ENCODE measurements around the gene SCAPER. TPM values are rescaled to one million over a fixed set of nuclear protein-coding genes. Genes with fewer than 3 reads are reported as not detected.

SCAPER gene
- total and polyA plus RNA-seq, 10 of the 15 experiments (the other 5 are each of a cell fraction or from before 2014, with no cell fraction given): 1.0 to 7.7 (median 3.9) TPM

GRCh38 chr15:76546805-76547204 lies 358.3 kb downstream of the SCAPER start:
- BruUV-seq (replicated peaks): no TSS peak
- Histone ChIP-seq H3K36me3 (ENCODE audit: control insufficient read depth in 2 of 2, insufficient read depth in 2 of 2, low read length in 1 of 2) (no peaks in the 10 kb centered on the region), H3K4me3 (no peak overlapping the region), H3K4me1 (ENCODE audit: control insufficient read depth, insufficient read depth, low read length) (no peaks in the 10 kb centered on the region), H3K27ac (ENCODE audit: control insufficient read depth, insufficient read depth) (no peak overlapping the region), H3K79me2 (ENCODE audit: control insufficient read depth, insufficient read depth, low read length) (no peaks in the 10 kb centered on the region), H2AFZ (ENCODE audit: control insufficient read depth, low read depth, low read length) (no peak overlapping the region), H3K9ac (ENCODE audit: control insufficient read depth, insufficient read depth, low read length) (no peak overlapping the region), H3K27me3 (replicated peaks in 1 of 2; ENCODE audit: control insufficient read depth in 2 of 2, insufficient read depth in 2 of 2, low read length in 1 of 2) (no peaks in the 10 kb centered on the region), H4K20me1 (ENCODE audit: control insufficient read depth, insufficient read depth) (no peaks in the 10 kb centered on the region), H3K9me3 (replicated peaks; ENCODE audit: control insufficient read depth, insufficient read depth, low read length) (no peaks in the 10 kb centered on the region; the same call in 2 of the 3 replicates), H3K4me2 (ENCODE audit: control insufficient read depth, insufficient read depth) (no peak overlapping the region)
- ATAC-seq (no peak), FAIRE-seq (no peak), DNase-seq (ENCODE audit: low read depth, low spot score) (no peak)
- in situ Hi-C loops (cut with MboI): no loop called here
- 100% methylated on average over 2 of the region's 2 CpGs for WGBS (ENCODE audit: insufficient coverage, insufficient replicate concordance, low lambda C conversion rate, missing lambda C conversion rate)
- ChIA-PET POLR2A (no interaction called here), RAD21 (ENCODE audit: unreplicated experiment) (no interaction called here), SMC1A (ENCODE audit: uncharacterized antibody, unreplicated experiment) (no interaction called here), CTCF (no interaction called here)
- intact Hi-C loops (cut with micrococcal nuclease; ENCODE audit: unreplicated experiment): no loop called here
- TF ChIP-seq STAT1 (conservative IDR thresholded peaks at IDR 0.05) (no peak), IRF5 (IDR thresholded peaks at IDR 0.05; ENCODE audit: borderline replicate concordance) (no peak), SPI1 (IDR thresholded peaks at IDR 0.05; ENCODE audit: borderline replicate concordance, insufficient read depth, low read depth, low read length) (no peak), PML (IDR thresholded peaks at IDR 0.05; ENCODE audit: low read length) (no peak), PBX3 (IDR thresholded peaks at IDR 0.05; ENCODE audit: insufficient replicate concordance, low read depth, low read length) (no peak), POLR2AphosphoS2 (IDR thresholded peaks at IDR 0.05; ENCODE audit: low read depth, low read length) (no peak), NFIC (IDR thresholded peaks at IDR 0.05; ENCODE audit: low read depth, low read length) (no peak), POU2F2 (IDR thresholded peaks at IDR 0.05; ENCODE audit: borderline replicate concordance, low read depth, low read length) (no peak), ATF7 (IDR thresholded peaks at IDR 0.05; ENCODE audit: low read depth) (no peak), RAD51 (IDR thresholded peaks at IDR 0.05) (no peak), BCL11A (IDR thresholded peaks at IDR 0.05; ENCODE audit: low read depth, low read length) (no peak), CHD4 (IDR thresholded peaks at IDR 0.05) (no peak)
- TF ChIP-seq, protein P1, sequence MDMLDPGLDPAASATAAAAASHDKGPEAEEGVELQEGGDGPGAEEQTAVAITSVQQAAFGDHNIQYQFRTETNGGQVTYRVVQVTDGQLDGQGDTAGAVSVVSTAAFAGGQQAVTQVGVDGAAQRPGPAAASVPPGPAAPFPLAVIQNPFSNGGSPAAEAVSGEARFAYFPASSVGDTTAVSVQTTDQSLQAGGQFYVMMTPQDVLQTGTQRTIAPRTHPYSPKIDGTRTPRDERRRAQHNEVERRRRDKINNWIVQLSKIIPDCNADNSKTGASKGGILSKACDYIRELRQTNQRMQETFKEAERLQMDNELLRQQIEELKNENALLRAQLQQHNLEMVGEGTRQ (IDR thresholded peaks at IDR 0.05; ENCODE audit: borderline replicate concordance, low read depth, low read length): no peak
- TF ChIP-seq, protein P2, sequence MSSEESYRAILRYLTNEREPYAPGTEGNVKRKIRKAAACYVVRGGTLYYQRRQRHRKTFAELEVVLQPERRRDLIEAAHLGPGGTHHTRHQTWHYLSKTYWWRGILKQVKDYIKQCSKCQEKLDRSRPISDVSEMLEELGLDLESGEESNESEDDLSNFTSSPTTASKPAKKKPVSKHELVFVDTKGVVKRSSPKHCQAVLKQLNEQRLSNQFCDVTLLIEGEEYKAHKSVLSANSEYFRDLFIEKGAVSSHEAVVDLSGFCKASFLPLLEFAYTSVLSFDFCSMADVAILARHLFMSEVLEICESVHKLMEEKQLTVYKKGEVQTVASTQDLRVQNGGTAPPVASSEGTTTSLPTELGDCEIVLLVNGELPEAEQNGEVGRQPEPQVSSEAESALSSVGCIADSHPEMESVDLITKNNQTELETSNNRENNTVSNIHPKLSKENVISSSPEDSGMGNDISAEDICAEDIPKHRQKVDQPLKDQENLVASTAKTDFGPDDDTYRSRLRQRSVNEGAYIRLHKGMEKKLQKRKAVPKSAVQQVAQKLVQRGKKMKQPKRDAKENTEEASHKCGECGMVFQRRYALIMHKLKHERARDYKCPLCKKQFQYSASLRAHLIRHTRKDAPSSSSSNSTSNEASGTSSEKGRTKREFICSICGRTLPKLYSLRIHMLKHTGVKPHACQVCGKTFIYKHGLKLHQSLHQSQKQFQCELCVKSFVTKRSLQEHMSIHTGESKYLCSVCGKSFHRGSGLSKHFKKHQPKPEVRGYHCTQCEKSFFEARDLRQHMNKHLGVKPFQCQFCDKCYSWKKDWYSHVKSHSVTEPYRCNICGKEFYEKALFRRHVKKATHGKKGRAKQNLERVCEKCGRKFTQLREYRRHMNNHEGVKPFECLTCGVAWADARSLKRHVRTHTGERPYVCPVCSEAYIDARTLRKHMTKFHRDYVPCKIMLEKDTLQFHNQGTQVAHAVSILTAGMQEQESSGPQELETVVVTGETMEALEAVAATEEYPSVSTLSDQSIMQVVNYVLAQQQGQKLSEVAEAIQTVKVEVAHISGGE (CRISPR knock-in tag; IDR thresholded peaks at IDR 0.05): no peak
- TF ChIP-seq, protein P3, sequence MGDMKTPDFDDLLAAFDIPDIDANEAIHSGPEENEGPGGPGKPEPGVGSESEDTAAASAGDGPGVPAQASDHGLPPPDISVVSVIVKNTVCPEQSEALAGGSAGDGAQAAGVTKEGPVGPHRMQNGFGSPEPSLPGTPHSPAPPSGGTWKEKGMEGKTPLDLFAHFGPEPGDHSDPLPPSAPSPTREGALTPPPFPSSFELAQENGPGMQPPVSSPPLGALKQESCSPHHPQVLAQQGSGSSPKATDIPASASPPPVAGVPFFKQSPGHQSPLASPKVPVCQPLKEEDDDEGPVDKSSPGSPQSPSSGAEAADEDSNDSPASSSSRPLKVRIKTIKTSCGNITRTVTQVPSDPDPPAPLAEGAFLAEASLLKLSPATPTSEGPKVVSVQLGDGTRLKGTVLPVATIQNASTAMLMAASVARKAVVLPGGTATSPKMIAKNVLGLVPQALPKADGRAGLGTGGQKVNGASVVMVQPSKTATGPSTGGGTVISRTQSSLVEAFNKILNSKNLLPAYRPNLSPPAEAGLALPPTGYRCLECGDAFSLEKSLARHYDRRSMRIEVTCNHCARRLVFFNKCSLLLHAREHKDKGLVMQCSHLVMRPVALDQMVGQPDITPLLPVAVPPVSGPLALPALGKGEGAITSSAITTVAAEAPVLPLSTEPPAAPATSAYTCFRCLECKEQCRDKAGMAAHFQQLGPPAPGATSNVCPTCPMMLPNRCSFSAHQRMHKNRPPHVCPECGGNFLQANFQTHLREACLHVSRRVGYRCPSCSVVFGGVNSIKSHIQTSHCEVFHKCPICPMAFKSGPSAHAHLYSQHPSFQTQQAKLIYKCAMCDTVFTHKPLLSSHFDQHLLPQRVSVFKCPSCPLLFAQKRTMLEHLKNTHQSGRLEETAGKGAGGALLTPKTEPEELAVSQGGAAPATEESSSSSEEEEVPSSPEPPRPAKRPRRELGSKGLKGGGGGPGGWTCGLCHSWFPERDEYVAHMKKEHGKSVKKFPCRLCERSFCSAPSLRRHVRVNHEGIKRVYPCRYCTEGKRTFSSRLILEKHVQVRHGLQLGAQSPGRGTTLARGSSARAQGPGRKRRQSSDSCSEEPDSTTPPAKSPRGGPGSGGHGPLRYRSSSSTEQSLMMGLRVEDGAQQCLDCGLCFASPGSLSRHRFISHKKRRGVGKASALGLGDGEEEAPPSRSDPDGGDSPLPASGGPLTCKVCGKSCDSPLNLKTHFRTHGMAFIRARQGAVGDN (IDR thresholded peaks at IDR 0.05): no peak

All from GM12878 (cell line).